Effector memory CD4-positive, alpha-beta T cell (primary cell): ENCODE measurements around the gene EDN1.
A peak's percentile ranks its signal among the peaks of the same experiment; 100 is the strongest.

Experiments
- DNase-seq, 3 donors: peaks; one replicate each; pipeline ENCODE4 v3.0.0-alpha.2; 2020
- H3K27ac ChIP-seq: 2 replicates; pipeline ENCODE4 v1.7.0; 2013; ENCODE audit warnings: mild to moderate bottlenecking, low read length, moderate library complexity; ENCODE audit not compliant: insufficient read depth, poor library complexity, severe bottlenecking
- H3K27me3 ChIP-seq: replicated peaks from 2 replicates; pipeline ENCODE4 v1.7.0; 2013; ENCODE audit warnings: mild to moderate bottlenecking, low read length; ENCODE audit not compliant: insufficient read depth, control insufficient read depth, poor library complexity, severe bottlenecking
- H3K36me3 ChIP-seq: 2 replicates; pipeline ENCODE4 v1.7.0; 2013; ENCODE audit warnings: mild to moderate bottlenecking, low read length, moderate library complexity; ENCODE audit not compliant: control insufficient read depth, insufficient read depth
- H3K4me1 ChIP-seq: 2 replicates; pipeline ENCODE4 v1.7.0; 2013; ENCODE audit warnings: low read length, mild to moderate bottlenecking; ENCODE audit not compliant: control insufficient read depth, insufficient read depth, poor library complexity, severe bottlenecking
- H3K4me3 ChIP-seq: 2 replicates; pipeline ENCODE4 v1.7.0; 2013; ENCODE audit warnings: low read length, low read depth, mild to moderate bottlenecking; ENCODE audit not compliant: insufficient read depth, poor library complexity, severe bottlenecking
- H3K9me3 ChIP-seq: 2 replicates; pipeline ENCODE4 v1.7.0; 2013; ENCODE audit warnings: mild to moderate bottlenecking, low read length, moderate library complexity; ENCODE audit not compliant: control insufficient read depth

Gene EDN1

DNA sequence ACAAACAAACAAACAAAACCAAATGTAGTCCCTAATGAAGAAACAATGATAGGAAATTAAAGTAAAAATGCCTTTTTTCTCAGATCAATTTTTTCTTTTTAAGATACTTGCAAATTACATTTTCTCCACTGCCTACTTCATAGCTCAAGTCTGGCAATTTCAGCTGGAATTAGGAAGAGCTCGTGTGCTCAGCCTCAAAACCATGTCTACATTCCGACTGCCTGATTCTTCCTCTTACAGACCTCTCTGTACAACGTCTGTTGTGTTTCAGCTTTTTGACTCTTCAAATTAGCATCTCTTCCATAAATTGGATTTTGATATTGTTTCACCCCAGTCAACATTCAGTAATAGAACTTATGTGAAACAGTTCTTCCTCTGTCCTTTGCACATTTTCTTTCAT, 9.3 kb upstream of the EDN1 start:
- no peaks in the 10 kb centered on the region for H3K4me1 ChIP-seq
- no peak overlapping the region for H3K27ac ChIP-seq
- no peaks in the 10 kb centered on the region for H3K9me3 ChIP-seq
- H3K27me3 ChIP-seq, result no peaks in the 10 kb centered on the region
- no peak overlapping the region for H3K4me3 ChIP-seq
- DNase-seq, result no peak
- no peaks in the 10 kb centered on the region for H3K36me3 ChIP-seq

DNA sequence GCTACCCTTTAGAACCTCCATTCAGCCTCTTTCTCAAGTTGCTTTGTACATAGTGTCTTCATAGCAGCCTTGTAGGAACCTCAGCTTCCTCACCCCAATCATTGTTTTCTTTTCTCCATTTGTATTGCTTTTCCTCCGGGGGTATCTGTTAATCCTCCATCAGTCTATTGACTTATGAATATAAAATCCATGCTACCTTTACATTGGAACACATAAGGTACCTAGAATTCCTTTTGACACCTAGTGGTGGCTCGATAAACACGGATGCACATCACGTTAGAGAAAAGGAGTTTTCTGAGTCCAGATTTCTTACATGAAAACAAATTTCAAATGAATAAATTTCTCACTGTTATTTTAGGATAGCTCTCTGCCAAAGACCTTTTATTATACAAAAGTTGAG, 6.3 kb upstream of the EDN1 start:
- Histone ChIP-seq H3K4me1 (no peaks in the 10 kb centered on the region), H3K4me3 (no peak overlapping the region), H3K27me3 (no peaks in the 10 kb centered on the region), H3K36me3 (no peaks in the 10 kb centered on the region), H3K9me3 (no peaks in the 10 kb centered on the region), H3K27ac (no peak overlapping the region)
- no peak for DNase-seq

DNA sequence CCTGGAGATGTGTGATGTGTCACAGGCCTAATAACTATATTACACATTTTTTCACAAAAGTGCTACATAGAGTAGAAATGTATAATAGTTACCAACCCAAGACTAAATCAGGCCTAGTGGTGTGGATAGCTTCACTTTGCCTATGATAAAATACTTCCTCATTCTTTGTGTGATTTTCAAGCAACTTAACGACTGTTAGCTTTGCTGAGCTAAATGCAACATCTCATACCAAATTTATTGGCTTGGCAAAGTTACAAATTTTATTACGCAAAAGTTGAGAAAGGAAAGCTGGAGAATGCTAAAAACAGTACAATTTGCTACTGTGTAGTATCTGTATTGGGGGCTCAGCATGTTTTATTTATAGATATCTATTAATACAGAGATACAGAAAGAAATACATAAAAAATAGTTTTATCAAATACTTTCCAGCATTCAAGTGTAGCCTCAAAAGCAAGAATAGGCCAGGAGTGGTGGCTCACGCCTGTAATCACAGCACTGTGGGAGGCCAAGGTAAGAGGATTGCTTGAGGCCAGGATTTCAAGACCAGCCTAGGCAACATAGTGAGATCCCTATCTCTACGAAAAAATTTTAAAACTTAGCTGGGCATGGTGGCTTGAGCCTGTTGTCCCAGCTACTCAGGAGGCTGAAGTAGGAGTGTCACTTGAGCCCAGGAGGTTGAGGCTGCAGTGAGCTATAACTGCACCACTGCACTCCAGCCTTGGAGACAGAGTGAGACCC, 3.6 kb upstream of the EDN1 start:
- H3K27ac ChIP-seq, result no peak overlapping the region
- H3K4me3 ChIP-seq, result no peak overlapping the region
- H3K36me3 ChIP-seq, result no peaks in the 10 kb centered on the region
- DNase-seq, result no peak
- H3K9me3 ChIP-seq, result no peaks in the 10 kb centered on the region
- peaks cover 4% of the 10 kb centered on the region for H3K27me3 ChIP-seq
- peaks cover 8% of the 10 kb centered on the region for H3K4me1 ChIP-seq

DNA sequence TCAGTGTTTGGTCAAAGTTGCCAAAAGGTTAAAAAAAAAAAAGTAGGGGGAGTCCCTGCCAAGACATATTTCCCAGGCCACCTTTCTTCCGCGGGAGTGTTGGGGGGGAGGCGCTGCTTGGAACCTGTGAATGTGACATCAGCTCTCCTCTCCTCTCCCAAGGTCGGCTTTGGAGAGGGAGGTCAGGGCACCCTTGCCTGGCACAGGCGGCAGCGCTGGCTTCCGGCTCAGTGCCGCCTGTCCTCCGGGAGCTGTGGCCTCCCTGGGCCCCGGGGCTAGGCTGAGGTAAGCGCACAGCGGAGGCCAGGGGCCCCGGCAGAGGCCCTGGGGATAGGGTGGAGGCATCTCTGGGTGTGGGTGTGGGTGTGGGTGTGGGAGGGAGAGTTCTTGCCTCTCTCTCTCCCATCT, 1.9 kb upstream of the EDN1 start:
- Histone ChIP-seq H3K9me3 (no peaks in the 10 kb centered on the region), H3K27ac (no peak overlapping the region), H3K36me3 (no peaks in the 10 kb centered on the region), H3K4me1 (peaks cover 8% of the 10 kb centered on the region), H3K4me3 (no peak overlapping the region), H3K27me3 (peaks cover 4% of the 10 kb centered on the region)
- no peak for DNase-seq

DNA sequence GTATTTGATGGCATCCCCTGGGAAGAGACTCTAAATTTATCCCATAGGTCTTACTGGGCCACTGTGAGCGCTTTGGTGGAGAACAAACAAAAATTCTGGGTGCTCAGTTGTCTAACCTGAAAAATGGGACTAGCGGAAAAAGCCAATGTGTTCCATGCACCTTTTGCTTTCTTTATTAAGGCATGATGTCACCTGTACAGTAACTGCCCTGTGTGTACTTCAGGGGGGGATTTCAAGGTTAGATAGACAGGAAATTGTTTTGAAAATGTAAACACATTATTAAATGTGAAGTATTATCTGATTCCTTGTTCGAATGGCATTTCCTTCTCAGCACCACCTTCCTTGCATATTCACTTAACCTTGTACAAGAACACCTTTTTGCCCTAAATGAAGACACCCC, 1.2 kb upstream of the EDN1 start:
- peaks cover 8% of the 10 kb centered on the region for H3K4me1 ChIP-seq
- no peak overlapping the region for H3K4me3 ChIP-seq
- H3K27me3 ChIP-seq, result peaks cover 4% of the 10 kb centered on the region
- no peak overlapping the region for H3K27ac ChIP-seq
- H3K36me3 ChIP-seq, result no peaks in the 10 kb centered on the region
- H3K9me3 ChIP-seq, result no peaks in the 10 kb centered on the region
- no peak for DNase-seq

DNA sequence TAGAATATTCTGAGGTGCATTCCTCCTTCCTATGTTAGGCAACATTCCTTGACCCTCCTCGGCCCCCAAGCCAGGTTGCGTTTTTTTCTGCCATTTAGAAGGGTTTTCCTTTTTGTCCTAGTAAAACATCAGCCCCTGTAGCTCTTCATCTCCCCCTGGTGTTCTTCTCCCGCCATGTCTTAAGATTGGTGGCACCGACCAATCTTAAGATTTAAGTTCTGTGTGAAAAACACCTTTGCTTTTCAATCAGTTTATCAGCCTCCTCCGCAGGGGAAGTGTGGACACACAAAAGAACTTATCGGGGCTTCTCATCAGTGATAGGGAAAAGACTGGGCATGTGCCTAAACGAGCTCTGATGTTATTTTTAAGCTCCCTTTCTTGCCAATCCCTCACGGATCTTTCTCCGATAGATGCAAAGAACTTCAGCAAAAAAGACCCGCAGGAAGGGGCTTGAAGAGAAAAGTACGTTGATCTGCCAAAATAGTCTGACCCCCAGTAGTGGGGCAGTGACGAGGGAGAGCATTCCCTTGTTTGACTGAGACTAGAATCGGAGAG, 719 bp upstream of the EDN1 start:
- Histone ChIP-seq H3K27me3 (peaks cover 4% of the 10 kb centered on the region), H3K9me3 (no peaks in the 10 kb centered on the region), H3K36me3 (no peaks in the 10 kb centered on the region), H3K27ac (no peak overlapping the region), H3K4me3 (peak overlapping the region; percentile 46), H3K4me1 (peaks cover 8% of the 10 kb centered on the region)
- DNase-seq, result no peak

DNA sequence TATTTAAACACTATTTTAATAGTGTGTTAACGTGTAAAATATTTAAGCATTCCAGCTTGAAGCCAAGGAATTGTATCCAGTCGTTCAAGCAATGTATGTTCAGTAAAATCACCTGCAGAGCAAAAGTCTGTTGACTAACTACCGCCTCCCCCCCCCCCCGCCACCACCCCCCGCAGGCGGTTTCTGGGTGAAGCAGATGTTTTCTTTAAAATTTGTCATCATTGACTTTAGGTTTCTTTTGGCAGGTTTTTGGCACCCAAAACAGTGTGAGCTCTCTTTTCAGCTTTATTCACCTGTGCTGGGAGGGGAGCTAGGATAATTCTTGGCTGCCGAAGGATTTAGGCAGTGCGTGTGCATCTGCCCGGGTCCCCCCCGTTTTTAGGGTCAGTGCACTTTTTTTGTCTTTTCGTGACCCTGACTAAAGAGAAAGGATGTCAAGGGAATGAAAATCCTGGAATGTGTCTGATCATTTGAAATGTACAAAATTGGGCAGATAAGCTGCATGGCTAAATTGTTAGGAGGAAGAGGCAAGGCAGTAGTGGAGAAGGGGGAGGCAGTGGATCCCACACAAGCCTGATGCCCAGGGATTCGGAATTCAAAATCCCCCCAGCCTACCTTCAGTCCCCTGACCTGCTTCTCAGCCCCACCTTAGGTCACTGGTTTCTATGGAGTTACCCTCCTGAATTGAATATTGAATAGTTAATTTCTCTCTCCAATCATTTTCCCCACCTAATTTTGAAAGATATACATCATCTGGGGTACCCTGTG, 1.1 kb downstream of the EDN1 start:
- H3K27me3 ChIP-seq, result peaks cover 4% of the 10 kb centered on the region
- no peaks in the 10 kb centered on the region for H3K36me3 ChIP-seq
- DNase-seq, result no peak
- no peaks in the 10 kb centered on the region for H3K9me3 ChIP-seq
- peaks cover 8% of the 10 kb centered on the region for H3K4me1 ChIP-seq
- no peak overlapping the region for H3K4me3 ChIP-seq
- H3K27ac ChIP-seq, result no peak overlapping the region

DNA sequence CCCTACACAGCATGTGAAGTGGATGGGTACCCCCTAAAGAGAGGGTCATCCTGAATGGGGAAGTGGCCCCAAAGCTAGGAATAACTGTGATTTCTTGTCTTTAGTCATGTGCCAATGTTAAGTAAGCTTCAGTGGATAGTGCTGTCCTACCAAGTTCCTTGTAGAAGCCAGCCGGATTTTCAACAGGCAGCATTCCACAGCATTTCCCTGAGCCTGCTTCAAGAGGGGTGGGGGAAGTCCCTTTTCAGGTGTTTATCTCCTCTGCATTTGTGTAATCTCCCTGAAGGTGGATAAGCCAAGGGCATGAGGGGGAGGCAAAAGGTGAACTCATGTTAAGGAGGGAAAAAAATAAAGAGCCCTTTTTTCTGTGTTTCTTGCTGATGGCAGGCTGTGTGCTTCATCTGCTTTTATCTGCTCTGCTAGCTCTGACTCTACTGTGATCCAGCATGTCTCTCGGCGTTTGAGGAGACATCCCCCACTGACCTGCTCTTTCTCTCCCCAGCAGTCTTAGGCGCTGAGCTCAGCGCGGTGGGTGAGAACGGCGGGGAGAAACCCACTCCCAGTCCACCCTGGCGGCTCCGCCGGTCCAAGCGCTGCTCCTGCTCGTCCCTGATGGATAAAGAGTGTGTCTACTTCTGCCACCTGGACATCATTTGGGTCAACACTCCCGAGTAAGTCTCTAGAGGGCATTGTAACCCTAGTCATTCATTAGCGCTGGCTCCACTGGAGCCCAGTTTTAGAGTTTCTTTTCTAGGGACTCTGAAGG, 1.9 kb downstream of the EDN1 start:
- peaks cover 4% of the 10 kb centered on the region for H3K27me3 ChIP-seq
- peaks cover 8% of the 10 kb centered on the region for H3K4me1 ChIP-seq
- H3K4me3 ChIP-seq, result no peak overlapping the region
- no peak for DNase-seq
- no peaks in the 10 kb centered on the region for H3K9me3 ChIP-seq
- H3K36me3 ChIP-seq, result no peaks in the 10 kb centered on the region
- H3K27ac ChIP-seq, result no peak overlapping the region

DNA sequence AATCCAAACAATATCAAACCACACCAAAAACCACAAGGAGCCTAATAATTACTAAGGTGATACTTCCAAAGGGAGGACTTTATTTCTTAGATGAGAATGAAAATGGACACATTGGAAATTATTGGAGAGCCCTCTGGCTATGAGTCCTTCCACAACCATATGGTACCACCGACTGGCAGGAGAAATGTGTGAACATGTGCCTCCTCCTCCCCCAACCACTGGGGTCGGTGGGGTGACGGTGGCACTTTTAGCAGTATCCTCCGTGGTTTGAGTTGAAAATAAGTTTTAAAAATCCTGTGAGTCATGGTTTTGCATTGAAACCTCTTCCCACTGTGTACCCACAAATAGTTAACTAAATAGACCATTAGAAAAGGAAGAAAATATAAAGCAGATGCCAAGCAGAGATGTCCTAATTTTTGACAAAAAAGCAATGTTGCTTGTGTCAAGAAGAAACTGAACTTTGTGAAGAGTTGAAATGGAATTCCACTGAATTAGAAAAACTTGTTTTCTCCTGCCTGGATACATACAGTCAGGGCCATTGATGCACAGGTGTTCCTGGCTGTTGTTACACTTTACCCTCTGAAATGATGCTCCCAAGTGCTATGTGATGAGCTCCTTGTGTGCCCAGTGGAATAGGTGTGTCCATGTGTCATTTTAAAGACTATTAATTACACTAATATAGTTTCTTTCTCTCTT, 3.2 kb downstream of the EDN1 start:
- no peaks in the 10 kb centered on the region for H3K36me3 ChIP-seq

More for the DNA sequence above, 3.2 kb downstream of the EDN1 start:
- H3K27ac ChIP-seq, result no peak overlapping the region
- no peak for DNase-seq
- H3K4me3 ChIP-seq, result no peak overlapping the region
- peaks cover 4% of the 10 kb centered on the region for H3K27me3 ChIP-seq
- peaks cover 8% of the 10 kb centered on the region for H3K4me1 ChIP-seq
- no peaks in the 10 kb centered on the region for H3K9me3 ChIP-seq
